ENCODE data around the gene GRIN2A.

GRCh38 chr16:9757687-9758086 lies 424.5 kb downstream of the GRIN2A start:
- TF ChIP-seq CTCF (IDR thresholded peaks at IDR 0.05) (no peak), POLR2AphosphoS5 (IDR thresholded peaks at IDR 0.05) (no peak), POLR2A (IDR thresholded peaks at IDR 0.05) (no peak), EP300 (IDR thresholded peaks at IDR 0.05) (no peak)

Data from gastroesophageal sphincter (tissue), 3 donors.